ENCODE measurements around the gene PAQR6.

DNA sequence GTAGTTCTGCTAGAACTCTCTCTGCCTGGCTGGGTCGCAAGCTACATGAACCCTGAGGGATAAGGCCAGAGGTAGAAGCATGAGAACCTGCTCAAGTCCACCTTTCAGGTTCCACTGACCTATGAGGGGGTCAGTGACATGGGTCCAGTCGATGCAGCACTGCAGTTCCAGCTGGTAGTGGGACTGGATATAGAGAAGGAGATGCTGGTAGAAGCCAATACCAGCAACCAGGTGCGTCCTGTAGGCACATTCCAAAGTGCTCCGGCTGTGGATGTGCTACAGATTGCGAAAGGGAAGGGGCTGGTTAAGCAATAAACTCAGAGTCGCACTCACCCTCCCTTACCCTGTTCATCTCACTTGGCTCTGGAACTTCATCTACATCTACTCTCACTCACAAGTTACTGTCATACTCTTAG, 29.1 kb upstream of the PAQR6 start:
- TF ChIP-seq, protein P1, sequence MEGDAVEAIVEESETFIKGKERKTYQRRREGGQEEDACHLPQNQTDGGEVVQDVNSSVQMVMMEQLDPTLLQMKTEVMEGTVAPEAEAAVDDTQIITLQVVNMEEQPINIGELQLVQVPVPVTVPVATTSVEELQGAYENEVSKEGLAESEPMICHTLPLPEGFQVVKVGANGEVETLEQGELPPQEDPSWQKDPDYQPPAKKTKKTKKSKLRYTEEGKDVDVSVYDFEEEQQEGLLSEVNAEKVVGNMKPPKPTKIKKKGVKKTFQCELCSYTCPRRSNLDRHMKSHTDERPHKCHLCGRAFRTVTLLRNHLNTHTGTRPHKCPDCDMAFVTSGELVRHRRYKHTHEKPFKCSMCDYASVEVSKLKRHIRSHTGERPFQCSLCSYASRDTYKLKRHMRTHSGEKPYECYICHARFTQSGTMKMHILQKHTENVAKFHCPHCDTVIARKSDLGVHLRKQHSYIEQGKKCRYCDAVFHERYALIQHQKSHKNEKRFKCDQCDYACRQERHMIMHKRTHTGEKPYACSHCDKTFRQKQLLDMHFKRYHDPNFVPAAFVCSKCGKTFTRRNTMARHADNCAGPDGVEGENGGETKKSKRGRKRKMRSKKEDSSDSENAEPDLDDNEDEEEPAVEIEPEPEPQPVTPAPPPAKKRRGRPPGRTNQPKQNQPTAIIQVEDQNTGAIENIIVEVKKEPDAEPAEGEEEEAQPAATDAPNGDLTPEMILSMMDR (IDR thresholded peaks at IDR 0.05), result no peak
- no peak for TF ChIP-seq ZFX (IDR thresholded peaks at IDR 0.05; ENCODE audit: borderline replicate concordance)

Measured in 22Rv1 (cell line).